SK-N-MC (cell line): Measurements from ENCODE around the gene RGR.

Experiments
- DNase-seq: peaks from one replicate; pipeline ENCODE4 v3.0.0-alpha.2; 2011; ENCODE audit warnings: low read depth, low spot score
- H3K27ac ChIP-seq: fragments of 200-600 bp; sonication (generic); 2 replicates; pipeline ENCODE4 v1.5.1; 2016; ENCODE audit warnings: mixed run types
- H3K36me3 ChIP-seq: fragments of 200-600 bp; sonication (generic); 2 replicates; pipeline ENCODE4 v1.6.1; 2017; ENCODE audit warnings: antibody characterized with exemption, low read length, mixed read lengths; ENCODE audit not compliant: insufficient read depth
- H3K4me3 ChIP-seq: fragments of 200-600 bp; sonication (generic); 2 replicates; pipeline ENCODE4 v1.5.1; 2016
- H3K9ac ChIP-seq: fragments of 200-600 bp; sonication (generic); 2 replicates; pipeline ENCODE4 v1.8.0; 2017; ENCODE audit warnings: mixed run types, mixed read lengths; ENCODE audit not compliant: insufficient read length
- H3K9me3 ChIP-seq: fragments of 200-600 bp; sonication (generic); 2 replicates; pipeline ENCODE4 v1.6.1; 2017; ENCODE audit warnings: low read depth, mild to moderate bottlenecking, antibody characterized with exemption, low read length, moderate library complexity, mixed read lengths
- EZH2 ChIP-seq: fragments of 200-600 bp; sonication (generic); IDR thresholded peaks from one replicate; pipeline ENCODE4 v1.6.1; 2017; ENCODE audit warnings: antibody characterized with exemption
- FOXP2 ChIP-seq: optimal IDR thresholded peaks from 2 replicates; pipeline ENCODE3; 2011; ENCODE audit warnings: mild to moderate bottlenecking, moderate library complexity; ENCODE audit not compliant: insufficient read depth; ENCODE audit errors: extremely low read length, control extremely low read depth
- POLR2AphosphoS5 ChIP-seq: IDR thresholded peaks from 2 replicates; pipeline ENCODE4 v1.6.1; 2012; ENCODE audit warnings: mild to moderate bottlenecking, low read depth, low read length, borderline replicate concordance

RGR gene

GRCh38 chr10:84243759-84244158 is 1.1 kb upstream of the RGR start:
- H3K9ac ChIP-seq: no peak overlapping the region
- TF ChIP-seq POLR2AphosphoS5 (no peak), EZH2 (no peak), FOXP2 (no peak)
- H3K4me3 ChIP-seq: no peak overlapping the region
- no peaks in the 10 kb centered on the region for H3K36me3 ChIP-seq
- H3K9me3 ChIP-seq: no peaks in the 10 kb centered on the region
- no peak for DNase-seq
- no peak overlapping the region for H3K27ac ChIP-seq

- DNase-seq: no peak
- no peaks in the 10 kb centered on the region for H3K9me3 ChIP-seq
- H3K27ac ChIP-seq: no peak overlapping the region
- H3K36me3 ChIP-seq: no peaks in the 10 kb centered on the region
- no peak for TF ChIP-seq POLR2AphosphoS5
- no peak for TF ChIP-seq FOXP2
- TF ChIP-seq EZH2: no peak
- no peak overlapping the region for H3K4me3 ChIP-seq
- no peak overlapping the region for H3K9ac ChIP-seq
Observed at GRCh38 chr10:84247496-84247895, 2.6 kb downstream of the RGR start.

DNA sequence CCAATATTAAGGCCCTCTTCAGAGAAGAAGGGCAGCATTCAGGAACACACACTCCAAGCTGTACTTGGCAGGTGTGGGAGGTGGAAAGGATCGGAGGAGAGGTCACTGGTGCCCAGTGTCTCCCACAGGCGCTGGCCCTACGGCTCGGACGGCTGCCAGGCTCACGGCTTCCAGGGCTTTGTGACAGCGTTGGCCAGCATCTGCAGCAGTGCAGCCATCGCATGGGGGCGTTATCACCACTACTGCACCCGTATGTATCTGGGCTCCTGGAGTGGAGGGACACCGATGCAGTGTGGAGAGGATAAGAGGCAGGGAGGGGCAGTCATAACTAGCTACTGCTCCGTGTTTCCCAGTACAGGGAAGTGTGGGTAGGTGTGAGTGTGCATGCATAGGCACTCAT is 3.9 kb downstream of the RGR start:
- no peak for DNase-seq
- no peak overlapping the region for H3K27ac ChIP-seq
- TF ChIP-seq POLR2AphosphoS5 (no peak), FOXP2 (no peak), EZH2 (no peak)
- no peak overlapping the region for H3K9ac ChIP-seq
- H3K9me3 ChIP-seq: no peaks in the 10 kb centered on the region
- no peak overlapping the region for H3K4me3 ChIP-seq
- H3K36me3 ChIP-seq: no peaks in the 10 kb centered on the region

DNA sequence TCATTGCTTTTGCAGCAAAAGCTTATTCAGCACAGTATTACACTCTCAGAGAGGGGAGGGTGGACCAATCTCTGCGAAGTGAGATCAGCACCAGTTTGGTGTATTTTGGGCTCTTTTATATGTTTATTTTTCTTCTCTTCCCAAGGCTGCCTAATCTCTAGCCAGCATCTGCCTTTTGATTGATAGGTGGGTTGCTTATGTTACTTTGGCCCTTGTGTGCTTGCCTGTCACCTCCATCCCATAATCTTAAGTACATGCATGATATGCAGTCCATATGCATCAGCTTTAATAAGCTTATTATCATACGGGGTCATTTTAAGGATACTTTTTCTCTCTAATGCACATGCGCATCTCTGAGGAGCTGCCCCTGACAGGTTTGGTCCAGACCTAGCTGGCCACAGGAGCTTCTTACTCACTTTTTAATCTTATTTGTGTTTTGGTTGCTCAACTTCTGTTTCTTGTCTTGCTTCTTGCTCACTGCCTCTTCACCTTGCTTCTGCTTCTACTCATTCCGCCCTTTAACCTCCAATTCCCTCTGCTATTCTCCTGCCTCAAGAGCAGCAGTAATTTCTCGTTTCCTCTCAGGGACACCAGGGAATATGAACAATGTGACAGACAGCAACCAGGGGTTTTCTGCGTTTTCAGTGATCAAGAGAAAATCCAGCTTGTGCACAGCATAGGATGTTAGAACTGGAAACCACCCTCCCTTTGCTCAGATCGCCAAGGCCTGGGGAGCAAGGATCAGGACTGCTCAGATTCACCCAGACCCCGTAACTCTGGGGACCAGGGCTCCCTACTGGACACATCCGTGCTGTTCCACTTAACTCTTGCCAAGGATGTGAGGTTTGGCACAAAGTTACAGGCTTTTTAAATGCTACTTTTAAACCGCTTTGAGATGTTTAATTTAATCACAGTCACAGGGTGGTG is 10.0 kb downstream of the RGR start:
- H3K9me3 ChIP-seq: no peaks in the 10 kb centered on the region
- H3K4me3 ChIP-seq: no peak overlapping the region
- H3K27ac ChIP-seq: no peak overlapping the region
- no peak for DNase-seq
- H3K36me3 ChIP-seq: no peaks in the 10 kb centered on the region
- no peak for TF ChIP-seq EZH2
- no peak overlapping the region for H3K9ac ChIP-seq

GRCh38 chr10:84256510-84257342 is 11.9 kb downstream of the RGR start:
- no peaks in the 10 kb centered on the region for H3K9me3 ChIP-seq
- DNase-seq: no peak
- TF ChIP-seq POLR2AphosphoS5: no peak
- no peak for TF ChIP-seq EZH2
- TF ChIP-seq FOXP2: no peak
- no peak overlapping the region for H3K9ac ChIP-seq
- H3K27ac ChIP-seq: no peak overlapping the region
- H3K36me3 ChIP-seq: no peaks in the 10 kb centered on the region
- H3K4me3 ChIP-seq: no peak overlapping the region

- no peak for DNase-seq
- Histone ChIP-seq H3K27ac (no peak overlapping the region), H3K9ac (no peak overlapping the region), H3K36me3 (no peaks in the 10 kb centered on the region), H3K4me3 (no peak overlapping the region), H3K9me3 (no peaks in the 10 kb centered on the region)
- TF ChIP-seq FOXP2: no peak
Observed at GRCh38 chr10:84257343-84258020, 12.6 kb downstream of the RGR start.

DNA sequence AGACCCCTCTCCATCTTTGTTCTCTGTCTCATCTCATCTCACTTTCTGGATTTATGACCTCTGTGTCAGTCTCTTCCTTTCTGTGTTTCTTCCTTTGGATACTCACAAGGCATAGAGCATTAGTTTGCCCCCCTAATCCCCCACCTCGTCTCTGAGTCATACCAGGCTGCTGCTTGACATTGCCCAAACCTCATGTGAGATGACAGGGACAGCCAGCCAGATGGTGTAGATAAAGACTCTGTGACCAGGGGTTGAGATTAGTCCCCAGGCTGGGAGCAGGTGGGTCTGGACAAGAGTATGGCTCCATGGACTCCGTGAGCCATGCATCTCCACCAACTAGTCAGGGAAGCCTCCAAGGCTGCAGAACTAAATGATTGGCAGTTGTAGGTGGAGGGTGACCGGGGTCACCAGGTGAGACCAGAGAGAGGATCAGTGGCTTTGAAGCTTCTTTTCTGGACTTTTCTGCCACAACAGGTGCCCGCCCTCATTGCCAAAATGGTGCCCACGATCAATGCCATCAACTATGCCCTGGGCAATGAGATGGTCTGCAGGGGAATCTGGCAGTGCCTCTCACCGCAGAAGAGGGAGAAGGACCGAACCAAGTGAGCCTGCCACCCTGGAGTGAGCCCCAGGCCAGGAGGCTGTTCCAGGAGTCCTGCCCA is 13.3 kb downstream of the RGR start:
- no peak for DNase-seq
- Histone ChIP-seq H3K4me3 (no peak overlapping the region), H3K9ac (no peak overlapping the region), H3K27ac (no peak overlapping the region), H3K9me3 (no peaks in the 10 kb centered on the region), H3K36me3 (no peaks in the 10 kb centered on the region)
- no peak for TF ChIP-seq POLR2AphosphoS5
- TF ChIP-seq EZH2: no peak
- no peak for TF ChIP-seq FOXP2
